Measurements from ENCODE around the gene EYS.

DNA sequence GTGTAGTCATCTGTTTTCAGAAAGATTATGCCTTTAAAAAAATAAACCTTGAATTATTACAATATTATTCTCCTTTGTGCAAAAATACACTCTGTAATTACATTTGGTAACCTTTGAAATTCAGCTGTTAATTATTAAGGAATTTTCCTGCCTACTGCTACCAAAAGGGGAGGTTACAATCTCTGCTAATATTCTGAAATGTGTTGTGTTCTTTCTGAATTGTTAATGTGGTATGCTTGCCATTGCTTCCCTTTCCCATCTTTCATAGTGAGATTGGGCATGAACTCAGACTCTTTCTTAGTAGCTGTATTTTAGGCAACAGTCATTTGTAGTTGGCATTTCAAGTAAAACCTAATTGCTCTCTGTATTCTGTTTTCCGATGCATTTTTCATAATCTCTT lies 1998.4 kb downstream of the EYS start:
- TF ChIP-seq YY1 (IDR thresholded peaks at IDR 0.05; ENCODE audit: insufficient read depth, insufficient read length) (no peak), ZNF274 (IDR thresholded peaks at IDR 0.05; ENCODE audit: low read depth, low read length) (no peak), SUZ12 (IDR thresholded peaks at IDR 0.05; ENCODE audit: extremely low read depth, insufficient read depth, insufficient read length) (no peak)
